GM12875 (cell line): ENCODE measurements around the gene SYNCRIP.
"Not testable (repeated sequence)": the region's sequence is repeated elsewhere in the genome, so short reads cannot be mapped to it uniquely, and the experiment has no call there.

Source experiments
- H3K4me3 ChIP-seq: one replicate; pipeline ENCODE4 v1.5.1; 2011; ENCODE audit warnings: low read depth, low read length, control low read depth
- CTCF ChIP-seq: IDR thresholded peaks from 2 replicates; pipeline ENCODE4 v1.5.1; 2011; ENCODE audit warnings: low read depth, mild to moderate bottlenecking, control low read depth, inconsistent platforms, low read length, moderate library complexity, borderline replicate concordance; ENCODE audit not compliant: insufficient read depth

Gene SYNCRIP

GRCh38 chr6:85579581-85579980 lies 63.1 kb downstream of the SYNCRIP start:
- TF ChIP-seq CTCF: no peak
- no peak overlapping the region for H3K4me3 ChIP-seq

DNA sequence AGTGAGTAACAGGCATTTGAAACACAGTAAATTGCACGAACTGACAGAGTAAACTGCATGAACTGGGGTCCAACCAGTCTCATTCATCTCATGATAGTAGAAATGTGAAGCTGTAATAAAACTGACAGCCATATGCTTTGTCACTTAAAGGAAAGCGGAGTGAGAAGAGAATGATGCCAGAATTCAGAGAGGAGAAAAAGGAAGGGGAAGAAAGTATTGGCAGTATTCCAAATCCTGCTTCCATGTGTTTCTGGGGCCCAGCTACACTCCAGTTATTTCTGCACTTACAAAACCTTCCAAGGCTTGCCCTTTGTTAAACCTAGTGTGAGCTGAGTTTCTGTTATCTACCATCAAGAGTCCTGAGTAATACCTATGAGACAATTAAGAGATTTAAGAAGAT lies 66.2 kb downstream of the SYNCRIP start:
- TF ChIP-seq CTCF: no peak
- H3K4me3 ChIP-seq: no peak overlapping the region

DNA sequence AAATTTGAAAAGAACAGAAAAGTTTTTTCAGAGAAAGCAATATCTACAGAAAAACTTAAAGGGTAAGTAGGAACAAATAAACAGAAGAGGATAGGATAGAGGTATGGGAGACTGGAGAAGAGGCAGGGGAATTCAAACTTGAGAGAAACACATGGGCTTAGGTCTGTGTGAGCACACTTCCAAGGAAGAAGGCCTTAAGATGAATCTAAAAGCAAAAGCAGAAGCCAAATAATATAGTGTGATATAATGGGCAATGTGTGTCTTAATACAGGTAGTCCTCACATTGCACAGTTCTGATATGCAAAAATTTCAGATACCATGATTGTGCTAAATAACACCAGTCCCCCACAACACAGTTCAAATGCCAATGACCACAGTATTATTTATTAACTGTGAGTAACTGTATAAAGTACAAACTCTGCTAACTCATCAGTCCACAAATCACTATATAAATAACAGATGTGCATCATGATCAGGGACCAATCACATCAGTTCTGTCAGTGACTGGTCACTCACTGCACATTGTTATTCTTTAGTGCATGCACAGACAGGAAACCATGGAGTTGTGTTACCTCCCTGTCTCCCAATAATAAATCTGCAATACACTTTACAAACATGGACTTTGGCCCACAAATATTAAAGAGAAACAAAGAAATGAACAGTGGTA lies 67.6 kb downstream of the SYNCRIP start:
- TF ChIP-seq CTCF: no peak
- H3K4me3 ChIP-seq: no peak overlapping the region

GRCh38 chr6:85569323-85569722 lies 73.4 kb downstream of the SYNCRIP start:
- TF ChIP-seq CTCF: no peak

GRCh38 chr6:85568411-85568810 lies 74.3 kb downstream of the SYNCRIP start:
- no peak for TF ChIP-seq CTCF
- H3K4me3 ChIP-seq: no peak overlapping the region

More at GRCh38 chr6:85569323-85569722, 73.4 kb downstream of the SYNCRIP start:
- no peak overlapping the region for H3K4me3 ChIP-seq

- TF ChIP-seq CTCF: no peak
- H3K4me3 ChIP-seq: no peak overlapping the region
These were observed 77.0 kb downstream of the SYNCRIP start for GRCh38 chr6:85565736-85566135.

GRCh38 chr6:85564223-85564622 lies 78.5 kb downstream of the SYNCRIP start:
- not testable (repeated sequence) for H3K4me3 ChIP-seq
